HepG2 (cell line): ENCODE data around the gene OAF. TPM values are rescaled to one million over a fixed set of nuclear protein-coding genes. Genes with fewer than 3 reads are reported as not detected.

Source experiments
- CBX5 ChIP-seq: sonication (generic); formaldehyde crosslinking; IDR thresholded peaks from 2 replicates; pipeline ENCODE4 v1.4.0; 2020; ENCODE audit warnings: missing genetic modification reagents, borderline replicate concordance
- GTF2F1 ChIP-seq: fragments of 150-350 bp; IDR thresholded peaks from 2 replicates; pipeline ENCODE4 v1.6.1; 2014; ENCODE audit warnings: low read length
- HCFC1 ChIP-seq: fragments of 150-350 bp; IDR thresholded peaks from 2 replicates; pipeline ENCODE4 v1.6.1; 2014; ENCODE audit warnings: low read depth, low read length
- MBNL3 ChIP-seq: fragments of 250-450 bp; sonication (Bioruptor Pico); conservative IDR thresholded peaks from 2 replicates; pipeline ENCODE4 v1.8.0; 2022; ENCODE audit warnings: mild to moderate bottlenecking, inconsistent platforms
- NFRKB ChIP-seq: fragments of 450-650 bp; IDR thresholded peaks from 2 replicates; pipeline ENCODE4 v1.6.1; 2017
- NR2F6 ChIP-seq, 2 experiments: IDR thresholded peaks; 2 replicates each; pipeline ENCODE4 v1.6.1; 2016; ENCODE audit warnings: antibody characterized with exemption in 1 of 2, mild to moderate bottlenecking in 1 of 2
- PAWR ChIP-seq: sonication (generic); formaldehyde crosslinking; IDR thresholded peaks from 2 replicates; pipeline ENCODE4 v1.4.0; 2020; ENCODE audit warnings: missing genetic modification reagents, mild to moderate bottlenecking, borderline replicate concordance
- PHF21A ChIP-seq: sonication (generic); formaldehyde crosslinking; IDR thresholded peaks from 2 replicates; pipeline ENCODE4 v1.5.0; 2020; ENCODE audit warnings: mild to moderate bottlenecking, missing genetic modification reagents
- RNF2 ChIP-seq: fragments of 450-650 bp; conservative IDR thresholded peaks from 2 replicates; pipeline ENCODE4 v1.6.1; 2016; ENCODE audit warnings: low read depth
- SIN3B ChIP-seq: fragments of 150-350 bp; IDR thresholded peaks from 2 replicates; pipeline ENCODE4 v1.6.1; 2014; ENCODE audit warnings: low read length
- STAG1 ChIP-seq: sonication (generic); formaldehyde crosslinking; IDR thresholded peaks from 2 replicates; pipeline ENCODE4 v1.4.0; 2020; ENCODE audit warnings: missing genetic modification reagents
- ZNF235 ChIP-seq: sonication (generic); formaldehyde crosslinking; IDR thresholded peaks from 2 replicates; pipeline ENCODE4 v1.8.1; 2023; ENCODE audit warnings: mild to moderate bottlenecking, missing genetic modification reagents, borderline replicate concordance
- ZNF556 ChIP-seq: sonication (generic); formaldehyde crosslinking; IDR thresholded peaks from 2 replicates; pipeline ENCODE4 v1.4.0; 2020; ENCODE audit warnings: mild to moderate bottlenecking, missing genetic modification reagents, borderline replicate concordance
- ZNF678 ChIP-seq: sonication (generic); formaldehyde crosslinking; IDR thresholded peaks from 2 replicates; pipeline ENCODE4 v1.4.0; 2020; ENCODE audit warnings: mild to moderate bottlenecking, missing genetic modification reagents
- ZNF713 ChIP-seq: sonication (generic); formaldehyde crosslinking; IDR thresholded peaks from 2 replicates; pipeline ENCODE4 v1.4.0; 2020; ENCODE audit warnings: mild to moderate bottlenecking, missing genetic modification reagents
- ZNF83 ChIP-seq: sonication (generic); formaldehyde crosslinking; IDR thresholded peaks from 2 replicates; pipeline ENCODE4 v1.4.0; 2020; ENCODE audit warnings: missing genetic modification reagents, mild to moderate bottlenecking, borderline replicate concordance
- polyA plus RNA-seq, 8 experiments: library from polyadenylated mRNA; depleted of rRNA in 3 of 8; stranded (reverse) in 7 of 8; unstranded in 1 of 8; fragments of >200 nt; fragmentation: Illumina TruSeq in 4 of 8; extraction: Trizol in 4 of 8; gene quantifications; 2 replicates each; pipeline versions ENCODE4 v1.2.1 to v1.2.3, GENCODE V29; 2011 to 2016; ENCODE audit warnings: low read depth in 4 of 8, missing spikeins in 1 of 8, mixed read lengths in 1 of 8; ENCODE audit not compliant: insufficient read depth in 1 of 8
- total RNA-seq, 5 experiments: library from RNA; depleted of rRNA; stranded (reverse); fragments of >200 nt; fragmentation: Illumina TruSeq; extraction: Trizol; gene quantifications; 2 replicates each; pipeline ENCODE4 v1.2.3, GENCODE V29; 2016; ENCODE audit warnings: low read depth in 1 of 5
- TF ChIP-seq, protein P1 (sequence below): sonication (generic); formaldehyde crosslinking; IDR thresholded peaks from 2 replicates; pipeline ENCODE4 v1.4.0; 2020; ENCODE audit warnings: missing genetic modification reagents; ENCODE audit errors: not compliant biosample characterization
- TF ChIP-seq, protein P2 (sequence below): sonication (generic); formaldehyde crosslinking; IDR thresholded peaks from 2 replicates; pipeline ENCODE4 v1.4.0; 2020; ENCODE audit warnings: mild to moderate bottlenecking, low read depth, missing genetic modification reagents
- TF ChIP-seq, protein P3 (sequence below): sonication (generic); formaldehyde crosslinking; IDR thresholded peaks from 2 replicates; pipeline ENCODE4 v1.5.0; 2020; ENCODE audit warnings: missing genetic modification reagents
- TF ChIP-seq, protein P4 (sequence below): sonication (generic); formaldehyde crosslinking; IDR thresholded peaks from 2 replicates; pipeline ENCODE4 v1.8.1; 2023; ENCODE audit warnings: mild to moderate bottlenecking, missing genetic modification reagents
- TF ChIP-seq, protein P5 (sequence below): IDR thresholded peaks from 2 replicates; pipeline ENCODE4 v1.6.1; 2016; ENCODE audit warnings: missing compliant biosample characterization, missing genetic modification reagents, borderline replicate concordance
- TF ChIP-seq, protein P6 (sequence below): sonication (generic); formaldehyde crosslinking; IDR thresholded peaks from 2 replicates; pipeline ENCODE4 v1.4.0; 2020; ENCODE audit warnings: mild to moderate bottlenecking, missing genetic modification reagents
- TF ChIP-seq, protein P7 (sequence below): sonication (generic); formaldehyde crosslinking; IDR thresholded peaks from 2 replicates; pipeline ENCODE4 v1.4.0; 2020; ENCODE audit warnings: missing genetic modification reagents

OAF gene
- total and polyA plus RNA-seq, 2 of the 13 experiments (the other 11 are each of a cell fraction or from before 2014, with no cell fraction given): 63.7 to 94.6 TPM

DNA sequence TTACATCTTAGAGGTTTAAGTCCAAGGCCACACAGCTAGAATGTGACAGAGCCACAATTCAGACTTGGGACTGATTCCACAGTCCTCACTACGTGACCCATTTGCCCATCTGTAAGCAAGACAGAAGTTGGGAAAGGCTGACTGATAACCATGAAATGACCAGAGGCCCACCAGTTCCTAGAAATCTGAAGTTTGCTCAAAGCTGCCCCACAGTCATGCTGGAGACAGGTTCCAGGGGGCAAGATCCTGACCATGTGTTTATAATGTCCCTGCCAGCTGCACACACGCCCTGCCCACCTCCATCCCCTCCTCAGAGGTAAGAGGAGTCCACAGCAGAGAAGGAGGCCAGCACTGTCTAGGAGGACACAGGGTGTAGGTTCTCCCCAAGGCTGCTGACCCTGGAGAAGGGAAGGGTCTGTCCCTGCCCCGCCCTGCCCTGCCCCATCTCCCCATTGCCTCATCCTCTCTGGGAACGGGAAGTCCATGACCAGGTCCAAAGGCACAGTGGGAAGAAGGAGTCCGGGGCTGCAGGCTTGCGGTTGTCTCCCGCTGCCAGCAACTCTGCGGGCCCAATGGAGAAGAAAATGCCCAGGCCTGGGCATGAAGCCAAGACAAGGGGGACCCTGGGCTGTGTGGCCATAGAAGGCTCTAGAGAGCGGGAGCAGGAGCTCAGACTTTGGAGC, 11.9 kb upstream of the OAF start (continued):
- TF ChIP-seq, protein P1, sequence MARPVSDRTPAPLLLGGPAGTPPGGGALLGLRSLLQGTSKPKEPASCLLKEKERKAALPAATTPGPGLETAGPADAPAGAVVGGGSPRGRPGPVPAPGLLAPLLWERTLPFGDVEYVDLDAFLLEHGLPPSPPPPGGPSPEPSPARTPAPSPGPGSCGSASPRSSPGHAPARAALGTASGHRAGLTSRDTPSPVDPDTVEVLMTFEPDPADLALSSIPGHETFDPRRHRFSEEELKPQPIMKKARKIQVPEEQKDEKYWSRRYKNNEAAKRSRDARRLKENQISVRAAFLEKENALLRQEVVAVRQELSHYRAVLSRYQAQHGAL: no peak
- TF ChIP-seq, protein P2, sequence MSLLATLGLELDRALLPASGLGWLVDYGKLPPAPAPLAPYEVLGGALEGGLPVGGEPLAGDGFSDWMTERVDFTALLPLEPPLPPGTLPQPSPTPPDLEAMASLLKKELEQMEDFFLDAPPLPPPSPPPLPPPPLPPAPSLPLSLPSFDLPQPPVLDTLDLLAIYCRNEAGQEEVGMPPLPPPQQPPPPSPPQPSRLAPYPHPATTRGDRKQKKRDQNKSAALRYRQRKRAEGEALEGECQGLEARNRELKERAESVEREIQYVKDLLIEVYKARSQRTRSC (CRISPR knock-in tag): no peak
- TF ChIP-seq ZNF713 (CRISPR knock-in tag) (no peak), NR2F6 (IDR thresholded peaks at IDR 0.05) (peak; percentile 56; the same call in 1 of the 2 replicates), NR2F6 (CRISPR knock-in tag; IDR thresholded peaks at IDR 0.05) (peak; percentile 48), MBNL3 (CRISPR knock-in tag) (no peak), ZNF83 (CRISPR knock-in tag) (no peak), ZNF235 (CRISPR knock-in tag) (no peak), STAG1 (CRISPR knock-in tag) (no peak), RNF2 (no peak), SIN3B (no peak), CBX5 (CRISPR knock-in tag) (no peak), PAWR (CRISPR knock-in tag) (no peak), NFRKB (no peak), HCFC1 (no peak), ZNF556 (CRISPR knock-in tag) (no peak), ZNF678 (no peak), GTF2F1 (no peak), PHF21A (CRISPR knock-in tag) (no peak; the same call in none of the 2 replicates)
- TF ChIP-seq, protein P3, sequence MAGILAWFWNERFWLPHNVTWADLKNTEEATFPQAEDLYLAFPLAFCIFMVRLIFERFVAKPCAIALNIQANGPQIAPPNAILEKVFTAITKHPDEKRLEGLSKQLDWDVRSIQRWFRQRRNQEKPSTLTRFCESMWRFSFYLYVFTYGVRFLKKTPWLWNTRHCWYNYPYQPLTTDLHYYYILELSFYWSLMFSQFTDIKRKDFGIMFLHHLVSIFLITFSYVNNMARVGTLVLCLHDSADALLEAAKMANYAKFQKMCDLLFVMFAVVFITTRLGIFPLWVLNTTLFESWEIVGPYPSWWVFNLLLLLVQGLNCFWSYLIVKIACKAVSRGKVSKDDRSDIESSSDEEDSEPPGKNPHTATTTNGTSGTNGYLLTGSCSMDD: no peak
- TF ChIP-seq, protein P4, sequence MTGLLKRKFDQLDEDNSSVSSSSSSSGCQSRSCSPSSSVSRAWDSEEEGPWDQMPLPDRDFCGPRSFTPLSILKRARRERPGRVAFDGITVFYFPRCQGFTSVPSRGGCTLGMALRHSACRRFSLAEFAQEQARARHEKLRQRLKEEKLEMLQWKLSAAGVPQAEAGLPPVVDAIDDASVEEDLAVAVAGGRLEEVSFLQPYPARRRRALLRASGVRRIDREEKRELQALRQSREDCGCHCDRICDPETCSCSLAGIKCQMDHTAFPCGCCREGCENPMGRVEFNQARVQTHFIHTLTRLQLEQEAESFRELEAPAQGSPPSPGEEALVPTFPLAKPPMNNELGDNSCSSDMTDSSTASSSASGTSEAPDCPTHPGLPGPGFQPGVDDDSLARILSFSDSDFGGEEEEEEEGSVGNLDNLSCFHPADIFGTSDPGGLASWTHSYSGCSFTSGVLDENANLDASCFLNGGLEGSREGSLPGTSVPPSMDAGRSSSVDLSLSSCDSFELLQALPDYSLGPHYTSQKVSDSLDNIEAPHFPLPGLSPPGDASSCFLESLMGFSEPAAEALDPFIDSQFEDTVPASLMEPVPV (CRISPR knock-in tag): no peak
- TF ChIP-seq, protein P5, sequence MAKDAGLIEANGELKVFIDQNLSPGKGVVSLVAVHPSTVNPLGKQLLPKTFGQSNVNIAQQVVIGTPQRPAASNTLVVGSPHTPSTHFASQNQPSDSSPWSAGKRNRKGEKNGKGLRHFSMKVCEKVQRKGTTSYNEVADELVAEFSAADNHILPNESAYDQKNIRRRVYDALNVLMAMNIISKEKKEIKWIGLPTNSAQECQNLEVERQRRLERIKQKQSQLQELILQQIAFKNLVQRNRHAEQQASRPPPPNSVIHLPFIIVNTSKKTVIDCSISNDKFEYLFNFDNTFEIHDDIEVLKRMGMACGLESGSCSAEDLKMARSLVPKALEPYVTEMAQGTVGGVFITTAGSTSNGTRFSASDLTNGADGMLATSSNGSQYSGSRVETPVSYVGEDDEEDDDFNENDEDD (CRISPR knock-in tag): no peak
- TF ChIP-seq, protein P6, sequence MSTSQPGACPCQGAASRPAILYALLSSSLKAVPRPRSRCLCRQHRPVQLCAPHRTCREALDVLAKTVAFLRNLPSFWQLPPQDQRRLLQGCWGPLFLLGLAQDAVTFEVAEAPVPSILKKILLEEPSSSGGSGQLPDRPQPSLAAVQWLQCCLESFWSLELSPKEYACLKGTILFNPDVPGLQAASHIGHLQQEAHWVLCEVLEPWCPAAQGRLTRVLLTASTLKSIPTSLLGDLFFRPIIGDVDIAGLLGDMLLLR (CRISPR knock-in tag): no peak
- TF ChIP-seq, protein P7, sequence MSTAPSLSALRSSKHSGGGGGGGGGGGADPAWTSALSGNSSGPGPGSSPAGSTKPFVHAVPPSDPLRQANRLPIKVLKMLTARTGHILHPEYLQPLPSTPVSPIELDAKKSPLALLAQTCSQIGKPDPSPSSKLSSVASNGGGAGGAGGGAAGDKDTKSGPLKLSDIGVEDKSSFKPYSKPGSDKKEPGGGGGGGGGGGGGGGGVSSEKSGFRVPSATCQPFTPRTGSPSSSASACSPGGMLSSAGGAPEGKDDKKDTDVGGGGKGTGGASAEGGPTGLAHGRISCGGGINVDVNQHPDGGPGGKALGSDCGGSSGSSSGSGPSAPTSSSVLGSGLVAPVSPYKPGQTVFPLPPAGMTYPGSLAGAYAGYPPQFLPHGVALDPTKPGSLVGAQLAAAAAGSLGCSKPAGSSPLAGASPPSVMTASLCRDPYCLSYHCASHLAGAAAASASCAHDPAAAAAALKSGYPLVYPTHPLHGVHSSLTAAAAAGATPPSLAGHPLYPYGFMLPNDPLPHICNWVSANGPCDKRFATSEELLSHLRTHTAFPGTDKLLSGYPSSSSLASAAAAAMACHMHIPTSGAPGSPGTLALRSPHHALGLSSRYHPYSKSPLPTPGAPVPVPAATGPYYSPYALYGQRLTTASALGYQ (CRISPR knock-in tag): 0 out of 2 replicates have a peak, but pooled peaks have one; percentile 8
